A673 (cell line): ENCODE measurements around the gene MAP3K9. TPM values are rescaled to one million over a fixed set of nuclear protein-coding genes. Genes with fewer than 3 reads are reported as not detected.

Experiments used
- BruUV-seq: library from RNA; stranded (reverse); fragments of 400-500 nt; replicated peaks from 2 replicates; lab custom pipeline; 2021; lab: Mats Ljungman, UMichigan
- CTCF ChIA-PET: fragments of 300-600 bp; sonication (Branson Sonifier 250); formaldehyde crosslinking; loops from one replicate; lab custom pipeline; 2022; ENCODE audit warnings: antibody characterized with exemption; lab: Charles Lee
- POLR2A ChIA-PET: fragments of 300-600 bp; sonication (Branson Sonifier 250); formaldehyde crosslinking; loops from one replicate; lab custom pipeline; 2022; ENCODE audit warnings: antibody characterized with exemption; ENCODE audit not compliant: low non-redundant PET; lab: Charles Lee
- DNase-seq: peaks from one replicate; pipeline ENCODE4 v3.0.0-alpha.2; 2015; ENCODE audit warnings: low spot score
- H3K27ac ChIP-seq: fragments of 200-600 bp; sonication (generic); 2 replicates; pipeline ENCODE4 v1.5.1; 2016; ENCODE audit warnings: mixed run types, low read depth, mild to moderate bottlenecking, mixed read lengths, antibody characterized with exemption, low read length; ENCODE audit not compliant: poor library complexity, severe bottlenecking
- H3K27me3 ChIP-seq: fragments of 200-600 bp; sonication (generic); replicated peaks from 2 replicates; pipeline ENCODE4 v1.6.1; 2017; ENCODE audit warnings: mixed run types, low read depth, mild to moderate bottlenecking, mixed read lengths, antibody characterized with exemption, low read length; ENCODE audit not compliant: insufficient read depth, poor library complexity
- H3K36me3 ChIP-seq: fragments of 200-600 bp; sonication (generic); 2 replicates; pipeline ENCODE4 v1.6.1; 2016; ENCODE audit warnings: mixed run types, mild to moderate bottlenecking, mixed read lengths, antibody characterized with exemption, low read length; ENCODE audit not compliant: insufficient read depth, poor library complexity, severe bottlenecking
- H3K4me1 ChIP-seq: fragments of 200-600 bp; sonication (generic); 2 replicates; pipeline ENCODE4 v1.6.1; 2017; ENCODE audit warnings: mixed run types, mild to moderate bottlenecking, mixed read lengths, antibody characterized with exemption, low read length; ENCODE audit not compliant: insufficient read depth, poor library complexity, severe bottlenecking
- H3K4me3 ChIP-seq: fragments of 200-600 bp; sonication (generic); 2 replicates; pipeline ENCODE4 v1.5.1; 2016; ENCODE audit warnings: low read depth, mixed run types, mild to moderate bottlenecking, mixed read lengths, low read length; ENCODE audit not compliant: poor library complexity, severe bottlenecking
- H3K9me3 ChIP-seq: fragments of 200-600 bp; sonication (generic); 2 replicates; pipeline ENCODE4 v1.6.1; 2016; ENCODE audit warnings: mixed run types, low read depth, mild to moderate bottlenecking, mixed read lengths, antibody characterized with exemption, low read length; ENCODE audit not compliant: poor library complexity, severe bottlenecking
- CTCF ChIP-seq: fragments of 300-800, 200-600 bp; sonication (generic); conservative IDR thresholded peaks from 2 replicates; pipeline ENCODE4 v1.5.1; 2017; ENCODE audit warnings: low read depth, mild to moderate bottlenecking, antibody characterized with exemption, low read length, moderate library complexity, mixed read lengths
- EZH2 ChIP-seq: fragments of 200-600 bp; sonication (generic); IDR thresholded peaks from 2 replicates; pipeline ENCODE4 v1.6.1; 2017; ENCODE audit warnings: borderline replicate concordance, low read depth, mild to moderate bottlenecking, mixed read lengths, antibody characterized with exemption, low read length; ENCODE audit not compliant: poor library complexity, severe bottlenecking
- intact Hi-C: fragments of 100-400 bp; cut with micrococcal nuclease; formaldehyde crosslinking; loops from one replicate; pipeline ENCODE4 v1.10.0; 2022; ENCODE audit not compliant: unreplicated experiment
- total RNA-seq: library from RNA; stranded (reverse); gene quantifications from 2 replicates; pipeline ENCODE4 v1.2.3, GENCODE V29; 2021

MAP3K9 gene
- total RNA-seq, 1 experiment from 2014 or later = 5.4 TPM

GRCh38 chr14:70810621-70811020 lies 1.3 kb upstream of the MAP3K9 start:
- intact Hi-C loops = no loop called here
- TF ChIP-seq CTCF (no peak), EZH2 (no peak)
- H3K4me3 ChIP-seq = peak overlapping the region; percentile 78
- H3K4me1 ChIP-seq = no peaks in the 10 kb centered on the region
- H3K27me3 ChIP-seq = peaks cover 4% of the 10 kb centered on the region
- ChIA-PET CTCF (no interaction called here), POLR2A (no interaction called here)
- no peak overlapping the region for H3K27ac ChIP-seq
- no peaks in the 10 kb centered on the region for H3K36me3 ChIP-seq
- no TSS peak for BruUV-seq
- no peak for DNase-seq
- H3K9me3 ChIP-seq = no peaks in the 10 kb centered on the region

DNA sequence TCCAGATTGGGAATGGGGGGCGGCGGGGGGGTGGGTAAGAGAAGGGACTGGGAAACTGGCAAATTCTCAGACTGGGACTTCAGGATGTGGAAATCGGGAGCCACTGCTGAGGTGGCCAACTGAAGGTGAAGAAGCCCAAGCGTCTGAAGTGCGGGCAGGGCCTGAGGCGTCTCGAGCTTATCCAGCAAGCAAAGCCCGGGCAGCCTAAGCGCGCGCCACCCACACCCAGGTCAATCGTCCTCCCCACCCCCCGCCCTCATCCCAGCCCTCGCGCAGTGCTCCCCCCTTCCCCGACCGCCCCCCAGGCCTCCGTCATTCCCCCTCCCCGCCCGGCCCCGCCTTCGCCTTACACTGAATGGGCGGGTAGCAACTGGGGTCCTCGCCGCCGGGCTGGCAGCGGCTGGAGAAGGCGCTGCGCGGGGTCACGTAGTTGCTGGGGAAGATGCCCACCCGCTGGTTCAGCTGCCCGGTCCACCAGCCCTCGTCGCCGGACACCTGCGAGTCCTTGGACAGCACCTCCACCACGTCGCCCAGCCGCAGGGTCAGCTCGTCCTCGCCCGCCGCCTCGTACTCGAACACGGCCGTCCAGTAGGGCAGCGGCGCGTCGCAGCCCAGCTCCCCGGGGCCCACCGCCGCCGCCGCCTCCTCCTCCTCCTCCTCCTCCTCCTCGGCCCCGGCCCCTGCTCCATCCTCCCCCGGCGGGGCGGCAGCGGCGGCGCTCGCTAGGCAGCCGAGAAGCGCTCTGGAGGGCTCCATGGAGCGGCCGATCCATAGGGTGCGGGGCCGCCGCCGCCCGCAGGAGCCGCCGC lies 693 bp downstream of the MAP3K9 start:
- H3K27ac ChIP-seq = peak overlapping the region; percentile 21
- ChIA-PET POLR2A (interaction anchor here (0.6 kb wide), 1 partner anchor 190 kb away, joined by 3 read pairs; no protein-coding TSS in a partner anchor), CTCF (interaction anchor here (0.6 to 2.0 kb wide), 2 partner anchors 9 to 99 kb away, joined by 4 to 9 read pairs; partner anchors contain the start of gene PCNX1)
- H3K27me3 ChIP-seq = peaks cover 4% of the 10 kb centered on the region
- no peaks in the 10 kb centered on the region for H3K4me1 ChIP-seq
- BruUV-seq = no TSS peak
- H3K4me3 ChIP-seq = peak overlapping the region; percentile 78
- intact Hi-C loops = no loop called here
- H3K9me3 ChIP-seq = no peaks in the 10 kb centered on the region
- peak; percentile 32 for DNase-seq
- H3K36me3 ChIP-seq = no peaks in the 10 kb centered on the region
- TF ChIP-seq CTCF = no peak
- TF ChIP-seq EZH2 = no peak

DNA sequence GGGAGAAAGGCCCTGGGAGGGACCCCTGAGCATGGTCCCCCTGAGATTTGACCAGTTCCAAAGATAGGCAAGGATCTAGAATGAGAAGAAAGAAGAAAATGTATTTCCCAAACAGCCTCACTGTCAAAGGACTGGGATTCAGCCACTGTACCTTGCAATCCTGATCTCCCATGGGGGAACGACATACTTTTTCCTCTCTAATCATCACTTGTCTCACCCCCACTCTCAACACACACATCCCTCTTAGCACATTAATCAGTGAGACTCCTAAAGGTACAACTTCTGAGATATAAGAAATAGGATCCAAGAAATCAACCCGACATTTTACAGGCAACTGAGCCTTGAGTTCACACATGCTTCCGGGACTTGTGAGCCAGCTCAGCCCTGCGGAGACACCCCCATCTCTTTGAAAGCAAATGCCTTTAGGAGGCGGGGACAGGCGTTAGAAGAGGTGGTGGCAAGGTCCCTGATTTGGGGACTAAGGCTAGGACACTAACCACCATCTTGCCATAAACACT lies 1.4 kb downstream of the MAP3K9 start:
- Histone ChIP-seq H3K4me1 (no peaks in the 10 kb centered on the region), H3K36me3 (no peaks in the 10 kb centered on the region), H3K9me3 (no peaks in the 10 kb centered on the region), H3K4me3 (peak overlapping the region; percentile 78), H3K27ac (no peak overlapping the region), H3K27me3 (peaks cover 4% of the 10 kb centered on the region)
- TF ChIP-seq EZH2 (no peak), CTCF (no peak)
- CTCF ChIA-PET = no interaction called here
- DNase-seq = peak; percentile 35
- POLR2A ChIA-PET = no interaction called here
- intact Hi-C loops = no loop called here
- BruUV-seq = no TSS peak
